Astrocyte of the cerebellum (primary cell): ENCODE measurements around the gene ABLIM2.

Source experiments
- DNase-seq: peaks from one replicate; pipeline ENCODE4 v3.0.0-alpha.2; 2011; ENCODE audit warnings: low read depth
- H3K4me3 ChIP-seq: 2 replicates; pipeline ENCODE4 v1.5.1; 2011; ENCODE audit warnings: mild to moderate bottlenecking, low read depth, low read length, moderate library complexity
- in situ Hi-C: cut with HindIII; loops from 2 replicates; pipeline ENCODE4 v1.10.0; 2017; ENCODE audit warnings: low sequenced_read_pairs
- TF ChIP-seq, protein P1 (sequence below): IDR thresholded peaks from 2 replicates; pipeline ENCODE4 v1.5.1; 2012; ENCODE audit warnings: low read length, low read depth, moderate library complexity, mild to moderate bottlenecking; ENCODE audit errors: missing control alignments

Gene ABLIM2

DNA sequence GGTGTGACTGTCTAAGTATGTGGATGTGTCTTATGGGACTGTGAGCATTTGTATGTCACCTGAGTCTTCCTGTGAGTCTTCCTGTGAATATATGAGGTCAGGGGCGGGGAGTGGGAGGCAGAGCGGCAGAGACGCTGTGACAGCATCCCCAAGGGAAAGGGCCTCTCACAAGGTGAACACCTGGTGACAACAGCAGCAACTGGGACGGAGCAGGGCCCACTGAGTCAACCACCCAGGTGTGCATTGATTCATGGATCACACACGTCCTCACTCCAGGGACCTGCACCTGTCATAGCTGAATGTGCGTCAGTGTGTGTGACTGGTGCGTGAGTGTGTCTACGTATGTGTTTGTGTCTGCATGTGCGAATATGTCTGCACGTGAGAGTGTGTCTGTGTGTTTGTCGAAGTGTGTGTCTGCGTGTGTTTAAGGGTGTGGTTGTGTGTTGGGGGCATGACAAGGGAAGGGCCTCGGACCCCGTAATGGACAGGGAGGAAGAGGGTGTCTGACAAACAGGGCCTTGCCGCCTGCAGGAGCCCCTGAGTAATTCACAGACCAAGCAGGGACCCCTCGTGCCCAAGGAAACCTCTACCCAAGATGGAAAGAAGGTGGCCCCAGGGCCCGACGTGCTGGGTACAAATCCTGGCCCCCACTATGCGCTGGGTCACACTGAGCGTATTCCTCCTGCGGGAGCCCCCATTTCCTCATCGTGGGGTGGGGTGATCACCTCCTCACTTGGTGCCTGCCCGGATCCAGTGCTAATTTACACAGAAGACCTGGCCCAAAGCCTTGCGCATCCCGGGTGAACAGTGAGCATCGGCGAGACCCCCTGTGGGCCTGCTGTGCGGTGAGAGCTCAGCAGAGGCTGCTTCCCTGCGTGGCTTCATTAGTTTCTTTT lies 76.7 kb downstream of the ABLIM2 start:
- no peak for DNase-seq
- in situ Hi-C loops: no loop called here
- no peak overlapping the region for H3K4me3 ChIP-seq
- TF ChIP-seq, protein P1, sequence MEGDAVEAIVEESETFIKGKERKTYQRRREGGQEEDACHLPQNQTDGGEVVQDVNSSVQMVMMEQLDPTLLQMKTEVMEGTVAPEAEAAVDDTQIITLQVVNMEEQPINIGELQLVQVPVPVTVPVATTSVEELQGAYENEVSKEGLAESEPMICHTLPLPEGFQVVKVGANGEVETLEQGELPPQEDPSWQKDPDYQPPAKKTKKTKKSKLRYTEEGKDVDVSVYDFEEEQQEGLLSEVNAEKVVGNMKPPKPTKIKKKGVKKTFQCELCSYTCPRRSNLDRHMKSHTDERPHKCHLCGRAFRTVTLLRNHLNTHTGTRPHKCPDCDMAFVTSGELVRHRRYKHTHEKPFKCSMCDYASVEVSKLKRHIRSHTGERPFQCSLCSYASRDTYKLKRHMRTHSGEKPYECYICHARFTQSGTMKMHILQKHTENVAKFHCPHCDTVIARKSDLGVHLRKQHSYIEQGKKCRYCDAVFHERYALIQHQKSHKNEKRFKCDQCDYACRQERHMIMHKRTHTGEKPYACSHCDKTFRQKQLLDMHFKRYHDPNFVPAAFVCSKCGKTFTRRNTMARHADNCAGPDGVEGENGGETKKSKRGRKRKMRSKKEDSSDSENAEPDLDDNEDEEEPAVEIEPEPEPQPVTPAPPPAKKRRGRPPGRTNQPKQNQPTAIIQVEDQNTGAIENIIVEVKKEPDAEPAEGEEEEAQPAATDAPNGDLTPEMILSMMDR: no peak

- DNase-seq: no peak
- no peak overlapping the region for H3K4me3 ChIP-seq
- in situ Hi-C loops: no loop called here
- TF ChIP-seq, protein P1: no peak
Observed at GRCh38 chr4:8081171-8081570, 77.4 kb downstream of the ABLIM2 start.

- in situ Hi-C loops: no loop called here
- H3K4me3 ChIP-seq: no peak overlapping the region
- no peak for DNase-seq
- TF ChIP-seq, protein P1: no peak
Observed at GRCh38 chr4:8080754-8081065, 77.9 kb downstream of the ABLIM2 start.

GRCh38 chr4:8079916-8080753 lies 78.5 kb downstream of the ABLIM2 start:
- in situ Hi-C loops: no loop called here
- no peak for DNase-seq

DNA sequence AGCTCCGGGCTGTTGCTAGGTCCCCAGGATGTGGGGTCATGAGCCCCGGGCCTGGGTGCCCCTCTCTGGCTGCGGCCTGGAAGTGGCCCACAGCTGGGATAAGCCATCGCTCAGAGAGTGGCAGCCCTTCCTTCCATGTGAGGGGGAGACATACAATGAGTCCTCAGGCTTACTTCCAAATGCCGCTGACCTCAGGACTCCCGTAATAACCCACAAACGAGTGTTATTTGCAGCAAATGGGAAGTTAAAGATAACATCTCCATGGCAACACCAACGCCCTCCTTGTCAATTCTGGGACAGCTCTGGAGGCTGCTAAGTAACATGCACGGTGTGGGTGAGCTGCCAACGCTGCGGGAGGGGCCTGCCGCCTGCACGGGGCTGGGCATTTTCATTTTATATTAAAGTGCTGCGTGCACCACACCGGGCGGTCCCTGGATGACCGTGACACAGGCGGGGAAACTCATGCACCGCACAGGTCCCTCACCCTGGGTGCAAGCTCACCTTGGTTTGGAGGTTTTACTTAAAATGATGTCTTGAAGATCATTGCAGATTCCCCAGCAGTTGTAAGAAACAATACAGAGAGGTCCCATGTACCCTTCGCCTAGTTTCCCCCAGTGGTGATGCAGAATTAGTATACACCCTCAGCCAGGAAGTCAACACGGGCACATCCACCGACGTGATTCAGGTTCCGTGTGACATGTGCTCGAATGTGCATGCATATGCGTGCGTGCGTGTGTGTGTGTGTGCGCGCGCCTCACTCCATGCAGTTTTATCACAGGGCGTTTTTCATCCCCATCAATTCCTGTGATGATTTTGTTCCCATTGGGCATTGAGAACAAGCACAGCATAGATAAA lies 79.4 kb downstream of the ABLIM2 start:
- TF ChIP-seq, protein P1: no peak
- no peak for DNase-seq
- no peak overlapping the region for H3K4me3 ChIP-seq
- in situ Hi-C loops: no loop called here

More at GRCh38 chr4:8079916-8080753, 78.5 kb downstream of the ABLIM2 start:
- H3K4me3 ChIP-seq: no peak overlapping the region
- TF ChIP-seq, protein P1: no peak

GRCh38 chr4:8078610-8079015 lies 80.0 kb downstream of the ABLIM2 start:
- no peak overlapping the region for H3K4me3 ChIP-seq
- in situ Hi-C loops: no loop called here
- TF ChIP-seq, protein P1: no peak
- no peak for DNase-seq
